GM18520 (cell line): ENCODE measurements around the gene NTN3.
"Not testable (repeated sequence)": the region's sequence is repeated elsewhere in the genome, so short reads cannot be mapped to it uniquely, and the experiment has no call there.

ENCODE experiments used
- ATAC-seq: cut with Tn5 transposase; IDR thresholded peaks from one replicate; pipeline ENCODE4 v1.9.1; 2021; ENCODE audit not compliant: unreplicated experiment

Gene NTN3

DNA sequence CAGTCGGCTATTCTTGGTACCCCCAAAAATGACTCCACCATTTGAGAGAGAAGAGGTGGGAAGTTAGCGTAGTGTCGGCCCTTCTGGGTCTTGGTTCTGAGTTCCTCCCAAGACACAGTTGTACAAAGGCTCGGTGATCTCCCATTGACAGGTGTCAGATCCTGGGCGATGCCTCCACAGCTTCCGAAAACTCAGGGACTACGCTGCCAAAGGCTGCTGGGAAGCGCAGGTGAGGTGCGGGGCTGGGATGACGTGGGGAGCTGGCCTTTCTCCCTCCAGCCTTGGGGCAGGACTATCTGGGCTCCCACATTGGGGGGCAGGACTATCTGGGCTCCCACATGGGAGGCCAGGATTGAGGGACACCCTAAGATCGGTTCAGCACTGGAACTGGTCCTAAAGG, 31.5 kb upstream of the NTN3 start:
- ATAC-seq = no peak

DNA sequence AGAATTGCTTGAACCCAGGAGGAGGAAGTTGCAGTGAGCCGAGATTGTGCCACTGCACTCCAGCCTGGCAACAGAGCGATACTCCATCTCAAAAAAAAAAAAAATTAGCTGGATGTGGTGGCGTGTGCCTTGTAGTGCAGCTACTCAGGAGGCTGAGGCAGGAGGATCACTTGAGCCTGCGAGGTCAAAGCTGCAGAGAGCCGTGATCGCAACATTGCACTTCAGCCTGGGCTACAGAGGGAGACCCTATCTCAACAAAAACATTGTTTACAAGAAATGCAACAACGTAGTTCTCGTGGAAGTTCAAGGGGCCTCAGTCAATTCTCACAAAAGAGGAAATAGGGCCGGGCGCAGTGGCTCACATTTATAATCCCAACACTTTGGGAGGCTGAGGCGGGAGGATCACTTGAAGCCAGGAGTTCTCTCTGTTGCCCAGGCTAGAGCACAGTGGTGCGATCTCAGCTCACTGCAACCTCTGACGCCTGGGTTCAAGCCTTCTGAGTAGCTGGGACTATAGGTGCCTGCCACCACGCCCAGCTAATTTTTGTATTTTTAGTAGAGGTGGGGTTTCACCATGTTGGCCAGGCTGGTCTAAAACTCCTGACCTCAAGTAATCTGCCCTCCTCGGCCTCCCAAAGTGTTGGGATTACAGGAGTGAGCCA, 29.8 kb upstream of the NTN3 start:
- ATAC-seq = not testable (repeated sequence)

DNA sequence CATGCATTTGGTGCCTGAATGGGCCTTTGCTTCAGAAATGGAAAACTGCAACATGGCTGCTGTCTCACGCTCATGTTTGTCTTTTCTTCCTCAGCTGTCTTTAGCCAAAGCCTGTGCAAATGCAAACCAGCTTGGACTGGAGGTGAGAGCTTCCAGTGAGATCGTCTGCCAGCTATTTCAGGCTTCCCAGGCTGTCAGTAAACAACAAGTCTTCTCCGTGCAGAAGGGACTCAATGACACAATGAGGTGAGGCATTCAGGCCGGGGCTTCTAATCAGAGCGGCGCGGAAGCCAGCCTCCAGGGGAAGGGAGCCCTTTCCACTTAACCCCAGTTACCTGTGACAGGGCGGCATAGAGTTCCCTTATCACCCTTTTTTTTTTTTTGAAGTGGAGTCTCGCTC, 27.5 kb upstream of the NTN3 start:
- no peak for ATAC-seq

DNA sequence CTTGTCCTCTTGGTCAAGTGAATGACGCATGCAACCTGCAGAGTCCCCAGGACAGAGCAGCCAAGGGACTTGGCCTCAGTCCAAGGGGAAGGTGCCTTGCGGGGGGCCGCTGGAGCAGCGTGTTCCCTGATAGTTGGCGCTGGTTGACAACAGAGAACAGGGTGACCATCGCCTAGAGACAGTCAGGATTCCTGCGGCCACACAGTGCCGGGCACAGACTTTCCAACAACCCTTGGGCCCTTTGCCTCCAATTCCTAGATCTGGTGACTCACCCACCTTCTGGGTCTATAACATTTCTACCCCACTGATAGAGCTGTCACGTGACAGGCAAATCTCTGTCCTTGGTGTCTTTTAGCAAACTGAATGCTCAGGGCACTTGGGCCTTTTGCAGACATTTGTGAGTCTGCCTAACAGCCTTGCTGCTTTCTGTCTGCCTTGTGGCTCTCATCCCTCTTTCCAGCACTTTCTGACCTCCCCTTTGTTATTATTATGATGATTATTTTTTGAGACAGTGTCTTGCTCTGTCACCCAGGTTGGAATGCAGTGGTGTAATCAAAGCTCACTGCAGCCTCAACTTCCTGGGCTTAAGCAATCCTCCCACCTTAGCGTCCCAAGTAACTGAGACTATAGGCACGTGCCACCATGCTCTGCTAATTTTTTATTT, 23.0 kb upstream of the NTN3 start:
- ATAC-seq = no peak

DNA sequence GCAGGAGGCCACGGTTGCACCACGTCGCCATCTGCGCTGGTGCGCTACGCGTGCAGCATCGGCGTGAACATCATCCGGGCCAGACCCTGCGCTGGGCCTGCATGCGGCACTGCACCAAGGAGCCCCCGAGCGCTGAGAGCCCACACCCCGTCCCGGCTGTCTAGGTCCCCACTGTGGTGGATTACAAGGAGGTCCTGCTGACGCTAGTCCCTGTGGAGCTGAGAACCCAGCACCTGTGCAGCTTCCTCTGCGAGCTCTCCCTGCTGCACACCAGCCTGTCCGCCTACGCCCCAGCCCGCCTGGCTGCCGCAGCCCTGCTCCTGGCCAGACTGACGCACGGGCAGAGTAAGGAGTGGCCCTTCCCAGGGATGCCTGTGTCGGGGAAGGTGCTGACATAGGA, 22.0 kb upstream of the NTN3 start:
- ATAC-seq = no peak

DNA sequence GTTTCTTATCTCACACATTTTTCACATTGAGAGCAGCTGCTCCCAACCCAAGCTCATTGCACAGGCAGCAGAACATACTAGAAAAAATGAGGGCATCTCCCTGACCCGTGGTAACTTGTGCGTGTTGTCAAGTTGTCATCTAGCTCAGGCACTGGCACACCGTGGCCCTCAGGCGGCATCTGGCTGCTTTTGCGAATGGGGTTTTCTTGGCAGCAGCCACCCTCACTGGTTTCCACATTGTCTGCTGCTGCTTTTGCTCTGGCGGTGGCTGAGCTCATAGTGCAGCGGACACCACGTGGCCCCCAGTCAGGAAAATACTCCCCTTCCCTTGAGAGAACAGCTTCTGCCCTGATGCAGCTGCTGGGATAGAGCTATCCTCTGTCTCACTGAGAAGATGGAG, 20.6 kb upstream of the NTN3 start:
- ATAC-seq = no peak

DNA sequence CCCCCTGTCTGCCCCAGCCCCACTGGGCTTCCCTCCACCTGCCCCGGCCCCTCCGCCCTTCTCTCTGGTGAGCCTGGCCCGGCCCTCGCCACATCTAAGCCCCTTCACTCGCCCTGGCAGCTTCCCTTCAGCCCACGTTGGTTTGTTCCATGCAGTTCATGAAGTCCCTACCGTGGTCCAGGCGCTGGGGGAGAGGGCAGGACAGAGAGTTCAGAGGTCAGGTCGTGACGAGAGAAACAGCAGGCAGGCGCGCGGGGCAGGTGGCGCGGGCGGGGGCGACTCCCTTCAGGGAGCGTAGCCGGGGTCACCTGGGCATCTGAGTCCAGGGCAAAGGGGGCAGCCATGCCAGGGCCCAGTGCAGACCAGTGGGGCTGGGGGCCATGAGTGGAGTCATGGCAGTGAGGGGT, 20.1 kb upstream of the NTN3 start:
- no peak for ATAC-seq

DNA sequence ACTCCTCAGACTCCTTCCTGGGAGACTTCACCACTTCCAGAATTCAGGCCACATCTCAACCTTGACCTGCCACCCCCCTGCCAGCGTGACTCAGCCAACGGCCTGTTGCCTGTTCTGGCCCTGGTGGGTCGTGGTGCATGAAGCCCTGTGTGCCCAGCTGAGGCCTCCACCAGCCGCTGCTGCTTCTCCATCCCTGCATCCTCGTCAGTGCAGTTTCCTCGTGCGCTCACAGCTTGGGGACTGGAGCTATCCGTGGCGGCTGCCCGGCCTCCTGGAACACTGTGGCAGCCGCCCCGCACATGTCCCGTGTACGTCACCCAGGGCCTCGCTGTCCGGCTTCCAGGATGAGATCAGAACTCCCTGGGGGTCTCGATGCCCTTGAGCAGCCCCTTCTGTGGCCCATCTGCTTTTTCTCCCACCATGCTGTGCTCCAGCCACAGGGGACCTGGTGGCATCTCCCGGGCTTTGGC, 19.2 kb upstream of the NTN3 start:
- ATAC-seq = no peak

DNA sequence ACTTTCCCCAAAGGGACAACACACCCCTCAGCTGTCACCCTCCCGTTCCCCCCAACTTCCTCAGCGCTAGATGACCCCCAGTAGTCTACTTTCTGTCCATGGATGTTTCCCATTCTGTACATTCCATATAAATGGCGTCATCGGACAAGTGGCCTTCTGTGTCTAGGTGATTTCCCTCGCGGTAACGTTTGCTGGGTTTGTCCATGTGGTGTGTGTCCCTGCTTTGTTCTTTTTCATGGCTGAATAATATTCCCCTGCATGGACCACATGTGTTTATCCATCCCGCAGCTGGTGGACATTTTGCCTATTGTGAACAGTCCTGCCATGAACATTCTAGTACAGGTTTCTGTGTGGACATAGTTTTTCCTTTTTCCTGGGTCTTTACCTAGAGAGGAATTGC, 18.4 kb upstream of the NTN3 start:
- no peak for ATAC-seq

DNA sequence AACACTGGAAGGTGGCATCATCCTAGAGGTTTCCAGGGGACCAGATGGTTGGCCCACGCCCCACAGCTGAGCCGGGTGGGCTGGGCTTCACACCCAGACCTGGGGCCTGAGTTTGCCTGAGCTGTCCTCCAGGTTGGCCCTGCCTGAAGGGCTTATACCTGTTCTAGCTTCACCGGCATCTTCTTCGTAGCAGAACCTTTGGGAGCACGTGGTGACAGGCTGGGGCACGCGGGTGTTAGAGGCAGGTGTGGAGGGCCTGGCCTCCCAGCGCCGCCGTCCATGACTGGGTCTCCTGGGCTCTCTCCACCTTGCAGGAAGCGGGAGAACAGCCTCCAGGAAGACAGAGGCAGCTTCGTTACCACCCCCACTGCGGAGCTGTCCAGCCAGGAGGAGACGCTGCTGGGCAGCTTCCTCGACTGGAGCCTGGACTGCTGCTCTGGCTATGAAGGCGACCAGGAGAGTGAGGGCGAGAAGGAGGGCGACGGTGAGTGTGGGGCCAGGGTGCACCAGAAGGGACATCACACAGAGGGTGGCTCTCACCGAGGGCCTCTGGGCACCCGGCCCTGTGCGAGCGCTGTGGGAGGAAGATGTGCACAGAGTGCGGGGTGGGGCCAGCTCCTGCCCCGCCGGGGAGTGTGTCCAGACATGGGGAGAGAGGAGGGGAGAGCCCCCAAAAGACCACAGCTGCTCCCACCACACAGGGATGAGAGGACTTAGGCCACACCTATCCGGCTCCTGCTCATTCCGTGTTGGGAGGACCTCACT, 15.8 kb upstream of the NTN3 start:
- ATAC-seq = no peak

DNA sequence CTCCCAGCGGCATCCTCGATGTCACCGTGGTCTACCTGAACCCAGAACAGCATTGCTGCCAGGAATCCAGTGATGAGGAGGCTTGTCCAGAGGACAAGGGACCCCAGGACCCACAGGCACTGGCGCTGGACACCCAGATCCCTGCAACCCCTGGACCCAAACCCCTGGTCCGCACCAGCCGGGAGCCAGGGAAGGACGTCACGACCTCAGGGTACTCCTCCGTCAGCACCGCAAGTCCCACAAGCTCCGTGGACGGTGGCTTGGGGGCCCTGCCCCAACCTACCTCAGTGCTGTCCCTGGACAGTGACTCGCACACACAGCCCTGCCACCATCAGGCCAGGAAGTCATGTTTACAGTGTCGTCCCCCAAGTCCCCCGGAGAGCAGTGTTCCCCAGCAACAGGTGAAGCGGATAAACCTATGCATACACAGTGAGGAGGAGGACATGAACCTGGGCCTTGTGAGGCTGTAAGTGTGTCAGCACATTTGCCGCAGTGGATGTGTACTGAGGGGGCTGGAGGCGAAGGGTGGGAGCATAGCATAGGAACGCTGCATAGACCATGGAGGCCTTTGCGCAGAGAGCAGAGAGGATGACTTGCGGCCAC, 14.4 kb upstream of the NTN3 start:
- ATAC-seq = no peak

DNA sequence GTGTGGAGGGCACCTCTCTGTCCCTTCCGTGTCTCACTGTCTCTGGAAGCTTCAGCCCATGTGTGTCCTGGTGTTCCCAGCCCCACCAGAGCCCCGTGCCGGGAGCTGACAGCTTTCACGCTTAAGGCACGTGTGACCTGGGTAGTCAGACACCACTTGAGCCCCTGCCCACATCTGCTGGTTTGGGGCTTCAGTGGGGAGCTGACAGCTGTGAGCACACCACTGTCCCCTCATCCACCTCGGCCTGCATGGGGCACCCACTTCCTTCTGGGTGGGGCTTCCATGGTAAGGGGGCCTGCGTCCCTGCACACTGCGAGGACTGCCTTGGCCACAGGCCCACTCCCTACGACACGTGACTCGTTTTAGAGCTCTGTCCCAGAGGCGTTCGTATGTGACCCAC, 13.8 kb upstream of the NTN3 start:
- no peak for ATAC-seq

DNA sequence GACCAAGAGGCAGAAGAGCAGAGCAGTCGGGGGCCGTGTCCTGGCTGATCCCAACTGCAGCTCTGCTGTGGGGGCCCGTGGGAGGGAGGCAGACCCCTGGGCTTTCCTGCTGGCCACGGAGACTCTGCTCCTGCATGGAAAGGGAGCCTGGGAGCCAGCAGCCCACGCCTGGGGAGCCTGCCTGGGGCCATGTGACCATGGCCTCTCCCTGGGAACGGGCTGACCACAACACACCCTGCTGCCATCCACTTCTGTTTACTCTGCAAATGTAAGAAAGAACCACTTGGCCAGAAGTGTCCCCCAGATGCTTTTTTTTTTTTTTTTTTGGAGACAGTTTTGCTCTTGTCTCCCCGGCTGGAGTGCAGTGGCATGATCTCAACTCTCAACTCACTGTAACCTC, 13.2 kb upstream of the NTN3 start:
- ATAC-seq = no peak

DNA sequence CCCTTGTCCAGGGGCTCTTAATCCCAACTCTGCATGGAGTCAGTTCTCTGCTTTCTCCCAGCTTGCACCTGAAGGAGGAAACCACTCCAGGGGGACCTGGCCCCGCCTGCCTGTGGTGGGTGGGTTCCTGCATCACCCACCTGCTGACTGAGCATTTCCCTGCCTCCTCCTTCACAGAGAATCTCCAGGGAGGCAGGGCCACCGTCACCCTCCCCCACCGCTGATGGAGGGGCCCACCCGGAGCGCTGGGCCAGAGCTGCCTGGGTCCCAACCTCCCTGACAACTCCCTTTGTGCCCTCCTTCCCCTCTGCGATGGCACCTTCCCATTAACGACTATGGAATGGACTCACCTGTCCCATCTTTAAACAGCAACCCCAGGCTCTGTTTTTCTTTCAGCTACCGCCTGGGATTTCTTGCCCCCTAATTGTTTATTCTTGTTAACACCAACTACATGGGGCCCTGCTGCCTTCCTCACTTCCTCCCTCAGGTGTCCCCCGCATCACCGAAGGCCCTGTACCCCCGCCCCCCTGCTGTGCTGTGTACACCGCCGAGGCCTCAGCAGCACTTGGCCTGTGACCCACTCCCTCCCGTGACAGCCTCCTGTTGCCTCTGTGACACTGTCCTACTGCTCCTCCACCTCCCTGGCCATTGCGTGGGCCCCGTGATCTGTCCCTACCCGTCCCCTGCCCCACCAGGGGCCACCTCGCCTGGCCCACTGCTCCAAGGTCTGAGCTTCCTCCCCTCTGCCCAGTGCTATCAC, 12.0 kb upstream of the NTN3 start:
- no peak for ATAC-seq

DNA sequence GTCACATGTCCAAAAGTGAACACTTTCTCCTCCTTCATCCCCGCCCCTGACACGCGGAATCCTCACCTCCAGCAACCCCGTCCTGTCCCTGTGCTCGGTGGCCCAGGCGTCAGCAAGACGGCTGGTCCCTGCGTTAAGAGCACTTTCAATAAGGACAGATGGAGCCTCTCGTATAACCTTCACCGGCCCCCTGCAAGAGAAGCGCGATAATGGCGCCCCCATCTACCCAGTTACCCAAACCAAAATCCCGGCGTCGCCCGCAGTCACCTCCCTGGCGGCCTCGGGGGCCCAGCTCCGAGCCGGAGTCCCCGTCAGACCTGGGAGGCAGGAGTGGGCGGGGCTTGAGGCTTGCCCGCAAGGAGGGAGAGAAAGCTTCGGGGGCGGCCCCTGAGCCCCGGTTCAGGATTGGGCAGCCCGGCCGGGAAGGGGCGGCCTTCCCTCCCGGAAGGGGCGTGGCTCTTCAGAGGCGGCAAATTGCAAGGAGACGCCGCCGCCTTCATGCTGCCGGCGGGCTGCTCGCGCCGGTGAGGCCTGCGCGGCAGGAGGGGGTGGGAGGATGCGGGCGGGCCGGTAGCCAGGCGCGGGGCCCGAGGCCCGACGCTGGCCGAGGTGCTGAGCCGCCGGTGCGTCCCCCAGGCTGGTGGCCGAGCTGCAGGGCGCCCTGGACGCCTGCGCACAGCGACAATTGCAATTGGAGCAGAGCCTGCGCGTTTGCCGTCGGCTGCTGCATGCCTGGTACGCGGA, 11.3 kb upstream of the NTN3 start, which contains the start of gene TEDC2:
TEDC2 (plus strand) TSS at position 463 of the 744 bp plus-strand sequence; CDS start at position 499, 36 bp downstream.
- peak; percentile 72 for ATAC-seq

DNA sequence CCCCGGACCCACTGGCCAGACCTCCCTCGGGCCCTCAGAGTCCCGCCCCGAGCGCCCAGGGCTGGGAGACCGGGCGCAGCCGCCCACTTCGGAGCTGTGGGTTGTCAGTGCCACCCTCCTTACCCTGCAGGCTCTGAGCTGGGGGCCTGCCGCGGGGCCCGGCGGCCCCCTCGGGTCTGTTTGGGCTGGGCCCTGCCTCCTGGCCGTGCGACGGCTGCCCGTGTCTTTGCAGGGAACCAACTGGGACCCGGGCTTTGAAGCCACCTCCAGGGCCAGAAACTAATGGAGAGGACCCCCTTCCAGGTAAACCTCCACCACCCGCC, 10.7 kb upstream of the NTN3 start:
- ATAC-seq = peak; percentile 8

DNA sequence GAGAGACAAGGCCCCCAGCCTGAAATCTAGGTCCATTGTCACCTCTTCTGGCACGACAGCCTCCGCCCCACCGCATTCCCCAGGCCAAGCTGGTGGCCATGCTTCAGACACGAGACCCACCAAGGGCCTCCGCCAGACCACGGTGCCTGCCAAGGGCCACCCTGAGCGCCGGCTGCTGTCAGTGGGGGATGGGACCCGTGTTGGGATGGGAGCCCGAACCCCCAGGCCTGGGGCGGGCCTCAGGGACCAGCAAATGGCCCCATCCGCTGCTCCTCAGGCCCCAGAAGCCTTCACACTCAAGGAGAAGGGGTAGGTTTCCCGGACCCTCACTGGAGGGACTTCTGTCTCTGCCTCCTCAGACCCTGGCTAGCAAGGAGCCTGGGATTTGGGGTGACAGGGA, 10.2 kb upstream of the NTN3 start:
- no peak for ATAC-seq

DNA sequence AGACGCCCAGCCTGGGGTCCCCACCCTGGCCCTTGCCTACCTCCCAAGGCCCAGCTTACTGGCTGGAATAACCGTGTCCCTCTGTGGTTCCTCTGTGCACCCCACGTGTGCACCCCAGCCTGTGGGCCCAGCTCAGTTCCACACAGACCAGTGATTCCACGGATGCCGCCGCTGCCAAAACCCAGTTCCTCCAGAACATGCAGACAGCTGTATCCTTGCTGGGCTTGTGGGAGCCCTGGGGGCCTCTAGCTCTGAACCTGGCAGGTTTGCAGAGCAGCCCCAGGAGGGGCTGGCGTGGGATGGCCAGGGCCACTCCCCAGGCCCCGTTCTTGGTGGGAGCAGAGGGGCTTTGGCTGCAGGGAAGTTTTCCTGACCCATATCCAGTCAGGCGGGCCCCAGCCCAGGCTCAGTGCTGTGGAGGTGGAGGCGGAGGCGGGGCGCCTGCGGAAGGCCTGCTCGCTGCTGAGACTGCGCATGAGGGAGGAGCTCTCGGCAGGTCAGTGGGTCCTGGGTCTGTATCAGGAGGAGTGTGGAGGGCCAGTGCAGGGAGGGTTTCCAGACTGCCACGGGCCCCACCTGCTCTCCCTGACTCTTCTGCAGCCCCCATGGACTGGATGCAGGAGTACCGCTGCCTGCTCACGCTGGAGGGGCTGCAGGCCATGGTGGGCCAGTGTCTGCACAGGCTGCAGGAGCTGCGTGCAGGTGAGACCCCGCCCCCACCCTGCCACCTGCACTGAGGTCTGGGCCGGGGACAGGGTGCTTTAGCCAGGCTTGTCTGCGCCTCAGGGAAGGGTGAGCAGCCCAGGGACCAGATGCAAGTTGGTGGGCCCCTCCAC, 8.8 kb upstream of the NTN3 start:
- ATAC-seq = no peak

DNA sequence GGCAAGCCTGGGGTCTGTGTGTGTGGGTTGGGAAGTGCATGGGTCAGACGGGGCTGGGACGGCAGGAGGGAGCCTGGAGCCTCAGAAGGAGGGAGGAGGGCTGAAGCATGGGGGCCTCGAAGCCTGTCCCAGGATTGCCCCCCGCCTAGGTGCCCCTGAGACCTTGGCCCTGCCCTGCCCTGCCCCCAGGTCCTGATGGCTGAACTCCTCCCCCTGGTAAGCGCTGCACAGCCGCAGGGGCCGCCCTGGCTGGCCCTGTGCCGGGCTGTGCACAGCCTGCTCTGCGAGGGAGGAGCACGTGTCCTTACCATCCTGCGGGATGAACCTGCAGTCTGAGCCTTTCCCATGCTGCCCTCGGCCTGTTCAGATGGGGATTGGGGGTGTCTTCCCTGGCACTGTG, 6.8 kb upstream of the NTN3 start:
- ATAC-seq = no peak
